Left lung (tissue), 10 donors: Measurements from ENCODE around the gene ADO. TPM values are rescaled to one million over a fixed set of nuclear protein-coding genes. Genes with fewer than 3 reads are reported as not detected.
A peak's percentile ranks its signal among the peaks of the same experiment; 100 is the strongest.

Experiments used
- ATAC-seq: fragments of 200-7000 bp; cut with Tn5 transposase; one replicate; pipeline ENCODE4 v1.9.1; 2020; ENCODE audit warnings: moderate library complexity
- DNase-seq, 4 donors: peaks; one replicate each; pipeline ENCODE4 v3.0.0-alpha.2; 2013 to 2020
- H3K27ac ChIP-seq, 2 donors: fragments of 200-600 bp; sonication (generic) in 1 of 2; one replicate each; pipeline versions ENCODE4 v1.5.0 to v1.8.0; 2020 to 2021
- H3K27me3 ChIP-seq, 2 donors: fragments of 200-600 bp; sonication (generic) in 1 of 2; one replicate each; pipeline versions ENCODE4 v1.5.0 to v1.8.0; 2020 to 2021
- H3K36me3 ChIP-seq, 2 donors: fragments of 200-600 bp; sonication (generic) in 1 of 2; one replicate each; pipeline versions ENCODE4 v1.5.0 to v1.8.0; 2020 to 2021
- H3K4me1 ChIP-seq, 2 donors: fragments of 200-600 bp; one replicate each; pipeline ENCODE4 v1.8.0; 2021
- H3K4me3 ChIP-seq, 2 donors: fragments of 200-600 bp; sonication (generic) in 1 of 2; one replicate each; pipeline versions ENCODE4 v1.5.0 to v1.8.0; 2020 to 2021; ENCODE audit warnings: mild to moderate bottlenecking in 1 of 2
- H3K9me3 ChIP-seq, 2 donors: fragments of 200-600 bp; sonication (generic) in 1 of 2; one replicate each; pipeline versions ENCODE4 v1.5.0 to v1.8.0; 2020 to 2021
- intact Hi-C, 2 donors: fragments of 100-400 bp; cut with DNase I; formaldehyde crosslinking; loops; one replicate each; pipeline versions ENCODE4 v1.11.2 to v1.14.2; 2022
- polyA plus RNA-seq, 6 donors: library from polyadenylated mRNA; unstranded; fragments of 120-200 nt; gene quantifications; one replicate each; pipeline ENCODE4 v1.2.1, GENCODE V29; 2013; ENCODE audit not compliant: insufficient read length in 6 of 6
- total RNA-seq, 2 donors: library from RNA; stranded (reverse); fragmentation: NEBNext Ultra II Directional; extraction: Animal tissue kit (Norgen Biotek cat#: 25700); gene quantifications; one replicate each; pipeline ENCODE4 v1.2.1, GENCODE V29; 2021
- TF ChIP-seq, protein P1 (sequence below), 2 donors: fragments of 200-600 bp; sonication (generic) in 1 of 2; IDR thresholded peaks; one replicate each; pipeline versions ENCODE4 v1.5.0 to v1.8.0; 2021; ENCODE audit warnings: antibody characterized with exemption in 2 of 2
- donor health status: DM: no; HTN: yes; CAD: no.
- donor health status: DM: no; HTN: no; CAD: no.

The ADO gene
- total and polyA plus RNA-seq, 8 donors: 17.0 to 24.1 (median 20.0) TPM

DNA sequence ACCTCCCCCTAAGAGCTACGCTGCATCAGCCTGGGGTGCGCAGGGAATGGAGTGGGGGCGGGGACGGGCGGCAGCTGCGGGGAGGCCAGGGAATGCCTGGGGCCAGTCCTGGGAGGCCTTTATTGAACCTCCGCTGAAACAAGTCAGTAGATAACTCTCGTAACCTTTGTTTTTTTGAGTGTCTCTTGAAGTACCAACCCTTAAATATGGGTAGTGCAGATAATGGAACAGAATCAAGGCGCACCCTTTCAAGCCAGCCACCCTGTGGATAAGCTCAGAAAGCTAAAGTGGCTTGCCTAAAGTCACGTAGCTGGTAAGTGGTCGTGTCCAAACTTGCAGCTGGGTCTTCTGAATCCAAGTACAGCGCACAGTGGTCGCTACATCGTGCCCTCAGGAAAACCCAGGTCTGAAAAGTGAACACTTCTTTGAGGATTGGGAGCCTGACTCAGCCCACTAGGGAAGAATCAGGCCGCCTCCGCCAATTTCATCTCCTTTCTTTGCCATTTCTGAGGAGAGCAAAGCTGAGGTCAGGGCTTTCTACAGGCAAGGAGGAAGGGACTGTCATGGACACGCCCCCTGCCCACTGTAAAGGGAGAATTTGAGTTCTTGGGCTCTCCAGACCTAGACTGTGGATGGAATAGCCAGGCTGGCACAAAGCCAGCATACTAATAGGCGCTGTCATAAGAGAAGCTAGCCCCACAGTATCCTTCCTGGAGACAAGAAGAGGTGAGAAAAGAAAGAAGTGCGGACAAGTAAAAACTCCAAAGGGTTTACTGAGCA, 14.8 kb downstream of the ADO start:
- DNase-seq: peak in 1 of 4 donors; percentile 18
- TF ChIP-seq, protein P1, sequence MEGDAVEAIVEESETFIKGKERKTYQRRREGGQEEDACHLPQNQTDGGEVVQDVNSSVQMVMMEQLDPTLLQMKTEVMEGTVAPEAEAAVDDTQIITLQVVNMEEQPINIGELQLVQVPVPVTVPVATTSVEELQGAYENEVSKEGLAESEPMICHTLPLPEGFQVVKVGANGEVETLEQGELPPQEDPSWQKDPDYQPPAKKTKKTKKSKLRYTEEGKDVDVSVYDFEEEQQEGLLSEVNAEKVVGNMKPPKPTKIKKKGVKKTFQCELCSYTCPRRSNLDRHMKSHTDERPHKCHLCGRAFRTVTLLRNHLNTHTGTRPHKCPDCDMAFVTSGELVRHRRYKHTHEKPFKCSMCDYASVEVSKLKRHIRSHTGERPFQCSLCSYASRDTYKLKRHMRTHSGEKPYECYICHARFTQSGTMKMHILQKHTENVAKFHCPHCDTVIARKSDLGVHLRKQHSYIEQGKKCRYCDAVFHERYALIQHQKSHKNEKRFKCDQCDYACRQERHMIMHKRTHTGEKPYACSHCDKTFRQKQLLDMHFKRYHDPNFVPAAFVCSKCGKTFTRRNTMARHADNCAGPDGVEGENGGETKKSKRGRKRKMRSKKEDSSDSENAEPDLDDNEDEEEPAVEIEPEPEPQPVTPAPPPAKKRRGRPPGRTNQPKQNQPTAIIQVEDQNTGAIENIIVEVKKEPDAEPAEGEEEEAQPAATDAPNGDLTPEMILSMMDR (IDR thresholded peaks at IDR 0.05): no peak
- Histone ChIP-seq H3K4me1 (peaks cover 18 to 43% of the 10 kb centered on the region in 2 donors), H3K9me3 (no peaks in the 10 kb centered on the region), H3K4me3 (no peak overlapping the region), H3K27me3 (peaks cover 33 to 64% of the 10 kb centered on the region in 2 donors), H3K27ac (no peak overlapping the region), H3K36me3 (no peaks in the 10 kb centered on the region)
- intact Hi-C loops: loop anchor here in 1 of 2 donors (10.0 kb wide), 1 partner anchor 225 kb away; no protein-coding TSS in a partner anchor
- no peak for ATAC-seq

DNA sequence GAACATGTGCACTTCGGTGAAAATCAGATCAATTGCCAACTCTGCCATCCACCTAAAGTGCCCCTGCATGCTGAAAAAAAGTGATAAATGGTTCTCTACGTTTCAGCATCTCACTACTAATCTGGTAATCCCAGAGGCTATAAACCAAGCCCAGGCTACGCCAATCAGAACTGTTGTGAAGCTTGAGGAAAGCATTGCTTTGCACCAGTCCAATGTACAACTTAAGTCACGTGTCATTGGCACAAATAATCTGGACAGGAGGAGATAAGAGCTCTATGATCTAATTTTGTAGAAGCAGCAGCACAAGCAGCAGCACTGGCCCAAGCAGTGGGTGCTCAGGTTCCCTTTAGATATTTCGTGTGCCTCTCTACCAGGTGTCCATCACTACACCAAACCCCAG, 16.1 kb downstream of the ADO start:
- Histone ChIP-seq H3K9me3 (no peaks in the 10 kb centered on the region), H3K27me3 (peaks cover 21 to 52% of the 10 kb centered on the region in 2 donors), H3K36me3 (no peaks in the 10 kb centered on the region), H3K4me1 (peaks cover 16 to 31% of the 10 kb centered on the region in 2 donors), H3K27ac (no peak overlapping the region), H3K4me3 (no peak overlapping the region)
- intact Hi-C loops: no loop called here
- ATAC-seq (no peak), DNase-seq (no peak)
- TF ChIP-seq, protein P1 (IDR thresholded peaks at IDR 0.05): no peak

DNA sequence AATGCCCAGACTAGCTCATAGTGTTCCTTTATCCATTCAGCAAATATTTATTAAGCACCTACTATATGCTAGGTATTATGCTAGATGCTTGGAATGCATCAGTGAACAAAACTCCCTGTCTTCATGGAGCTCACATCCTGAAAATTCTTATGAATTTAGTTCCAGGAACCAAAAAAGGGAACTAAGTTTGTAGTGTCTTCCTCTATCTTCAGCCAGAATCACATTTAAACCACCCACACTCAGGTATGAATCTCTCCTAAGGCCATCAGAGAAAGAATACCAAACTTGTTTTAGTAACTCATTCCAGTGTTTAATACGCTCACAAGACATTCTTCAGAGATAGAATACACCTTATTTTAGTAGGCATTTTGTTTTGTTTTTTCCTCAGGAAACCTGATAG, 21.8 kb downstream of the ADO start:
- Histone ChIP-seq H3K4me1 (no peaks in the 10 kb centered on the region), H3K27me3 (peaks cover 0 to 13% of the 10 kb centered on the region in 2 donors), H3K9me3 (no peaks in the 10 kb centered on the region), H3K36me3 (no peaks in the 10 kb centered on the region), H3K27ac (no peak overlapping the region), H3K4me3 (no peak overlapping the region)
- intact Hi-C loops: no loop called here
- DNase-seq: no peak
- ATAC-seq: no peak
- TF ChIP-seq, protein P1 (IDR thresholded peaks at IDR 0.05): no peak

DNA sequence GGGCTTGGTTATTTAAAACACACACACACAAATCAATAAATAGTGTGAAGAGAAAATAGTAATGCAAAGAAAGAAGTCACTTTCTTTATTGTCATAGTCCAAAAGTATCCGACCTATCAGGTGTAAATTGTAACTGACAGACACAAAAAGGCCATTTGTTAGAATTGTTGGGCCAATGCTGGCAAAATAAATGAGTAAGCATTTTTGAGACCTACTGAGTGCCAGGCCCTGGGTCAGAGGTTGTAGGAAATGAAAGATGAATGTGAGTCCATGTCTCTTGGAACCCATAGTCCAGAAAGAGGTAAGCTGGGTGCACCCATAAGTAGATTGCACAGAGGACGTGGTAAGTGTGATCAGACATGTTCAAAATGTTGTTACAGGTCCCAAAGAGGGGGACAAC, 25.1 kb downstream of the ADO start:
- intact Hi-C loops: no loop called here
- TF ChIP-seq, protein P1 (IDR thresholded peaks at IDR 0.05): no peak
- DNase-seq (no peak), ATAC-seq (no peak)
- Histone ChIP-seq H3K27ac (no peak overlapping the region), H3K27me3 (no peaks in the 10 kb centered on the region), H3K4me1 (no peaks in the 10 kb centered on the region), H3K4me3 (no peak overlapping the region), H3K9me3 (no peaks in the 10 kb centered on the region), H3K36me3 (no peaks in the 10 kb centered on the region)

DNA sequence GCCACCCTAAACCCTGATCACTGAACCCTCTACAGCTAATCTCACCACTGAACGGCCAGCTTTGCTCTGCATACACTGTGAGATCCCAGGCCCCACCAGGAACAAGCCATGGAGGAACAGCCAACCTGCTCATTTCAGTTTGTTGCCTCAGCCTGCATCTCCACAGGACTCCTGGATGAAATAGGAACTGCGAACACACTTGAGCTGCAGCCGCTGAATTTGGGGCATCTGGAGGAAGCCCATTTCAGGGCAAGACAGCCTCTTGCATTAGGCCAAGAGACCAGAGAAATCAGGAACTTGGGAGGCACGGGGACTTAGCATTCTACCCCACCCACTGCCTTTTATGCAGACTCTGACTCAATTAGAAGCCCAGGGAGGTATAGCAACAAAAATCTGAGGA, 26.2 kb downstream of the ADO start:
- ATAC-seq (peak; percentile 54), DNase-seq (peak in 1 of 4 donors; percentile 40)
- Histone ChIP-seq H3K27me3 (no peaks in the 10 kb centered on the region), H3K27ac (no peak overlapping the region), H3K36me3 (no peaks in the 10 kb centered on the region), H3K4me1 (no peaks in the 10 kb centered on the region), H3K9me3 (no peaks in the 10 kb centered on the region), H3K4me3 (no peak overlapping the region)
- intact Hi-C loops: no loop called here
- TF ChIP-seq, protein P1 (IDR thresholded peaks at IDR 0.05): no peak
